Ishikawa (cell line): Measurements from ENCODE around the gene PCNT.

ENCODE experiments used
- CEBPB ChIP-seq: IDR thresholded peaks from 2 replicates; pipeline ENCODE4 v1.6.1; 2012
- CREB1 ChIP-seq: IDR thresholded peaks from 2 replicates; pipeline ENCODE4 v1.6.1; 2012; ENCODE audit warnings: low read depth
- EGR1 ChIP-seq: IDR thresholded peaks from 2 replicates; pipeline ENCODE4 v1.6.1; 2012
- EP300 ChIP-seq: IDR thresholded peaks from 2 replicates; pipeline ENCODE4 v1.6.1; 2012; ENCODE audit warnings: borderline replicate concordance
- FOXM1 ChIP-seq: IDR thresholded peaks from 2 replicates; pipeline ENCODE4 v1.6.1; 2012; ENCODE audit warnings: low read depth, borderline replicate concordance
- MAX ChIP-seq: IDR thresholded peaks from 2 replicates; pipeline ENCODE4 v1.6.1; 2012
- NFIC ChIP-seq: IDR thresholded peaks from 2 replicates; pipeline ENCODE4 v1.6.1; 2012
- RAD21 ChIP-seq: IDR thresholded peaks from 2 replicates; pipeline ENCODE4 v1.6.1; 2012; ENCODE audit warnings: low read depth
- REST ChIP-seq: IDR thresholded peaks from 2 replicates; pipeline ENCODE4 v1.6.1; 2012; ENCODE audit warnings: low read depth, mild to moderate bottlenecking
- TAF1 ChIP-seq: IDR thresholded peaks from 2 replicates; pipeline ENCODE4 v1.6.1; 2012; ENCODE audit warnings: low read depth, mild to moderate bottlenecking
- TCF12 ChIP-seq: IDR thresholded peaks from 2 replicates; pipeline ENCODE4 v1.6.1; 2012; ENCODE audit warnings: low read depth
- TEAD4 ChIP-seq: IDR thresholded peaks from 2 replicates; pipeline ENCODE4 v1.6.1; 2012
- USF1 ChIP-seq: IDR thresholded peaks from 2 replicates; pipeline ENCODE4 v1.6.1; 2012
- YY1 ChIP-seq: IDR thresholded peaks from 2 replicates; pipeline ENCODE4 v1.6.1; 2012; ENCODE audit warnings: low read depth
- ZBTB7A ChIP-seq: IDR thresholded peaks from 2 replicates; pipeline ENCODE4 v1.6.1; 2012; ENCODE audit warnings: low read depth

PCNT gene

GRCh38 chr21:46379691-46380090, 55.7 kb downstream of the PCNT start:
- no peak for TF ChIP-seq RAD21
- TF ChIP-seq CREB1, result no peak

GRCh38 chr21:46381541-46381940, 57.6 kb downstream of the PCNT start:
- TF ChIP-seq TCF12 (no peak), ZBTB7A (no peak), EP300 (no peak), CEBPB (no peak), CREB1 (no peak), NFIC (no peak), YY1 (no peak), MAX (no peak), FOXM1 (no peak), RAD21 (no peak), TAF1 (no peak), REST (no peak), EGR1 (no peak), TEAD4 (no peak), USF1 (no peak)

GRCh38 chr21:46384556-46384955, 60.6 kb downstream of the PCNT start:
- no peak for TF ChIP-seq FOXM1
- no peak for TF ChIP-seq TEAD4
- TF ChIP-seq EGR1, result no peak
- TF ChIP-seq RAD21, result no peak
- TF ChIP-seq TAF1, result no peak
- no peak for TF ChIP-seq YY1
- TF ChIP-seq USF1, result no peak
- no peak for TF ChIP-seq EP300
- TF ChIP-seq NFIC, result no peak
- TF ChIP-seq CREB1, result no peak
- TF ChIP-seq TCF12, result no peak
- TF ChIP-seq CEBPB, result no peak
- TF ChIP-seq REST, result no peak
- no peak for TF ChIP-seq ZBTB7A

GRCh38 chr21:46385846-46386733, 62.1 kb downstream of the PCNT start:
- no peak for TF ChIP-seq FOXM1
- TF ChIP-seq EP300, result no peak
- no peak for TF ChIP-seq TAF1
- no peak for TF ChIP-seq CEBPB
- no peak for TF ChIP-seq EGR1
- no peak for TF ChIP-seq ZBTB7A
- TF ChIP-seq MAX, result no peak
- no peak for TF ChIP-seq TCF12
- TF ChIP-seq REST, result no peak
- no peak for TF ChIP-seq USF1
- TF ChIP-seq CREB1, result no peak
- TF ChIP-seq TEAD4, result no peak
- TF ChIP-seq NFIC, result no peak
- no peak for TF ChIP-seq YY1
